Ammon's horn (tissue), 1 donor: ENCODE data around the gene NLGN1.

Experiments used
- DNase-seq: peaks from one replicate; pipeline ENCODE4 v3.0.0-alpha.2; 2016; ENCODE audit warnings: low spot score

Gene NLGN1

GRCh38 chr3:174097686-174098085, 700.1 kb downstream of the NLGN1 start:
- no peak for DNase-seq

DNA sequence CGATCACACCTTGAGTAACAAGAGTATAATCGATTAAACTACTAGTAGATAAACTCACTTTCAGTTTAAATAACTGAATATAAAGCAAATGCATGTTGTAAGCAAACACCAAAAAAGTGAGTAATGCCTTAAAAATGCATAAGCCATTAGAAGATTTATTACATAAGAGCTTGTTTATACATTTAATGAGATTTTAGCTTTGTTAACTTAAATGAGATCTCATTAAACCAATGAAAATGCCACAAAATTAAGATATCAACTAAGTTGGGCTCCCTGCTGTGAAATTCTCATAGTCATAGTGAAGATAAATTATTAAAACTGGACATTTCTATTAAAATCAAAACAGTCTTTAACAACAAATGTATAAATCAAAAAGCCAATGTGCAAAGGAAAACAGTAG, 701.2 kb downstream of the NLGN1 start:
- no peak for DNase-seq

- no peak for DNase-seq
Measured at GRCh38 chr3:174099724-174100123, 702.2 kb downstream of the NLGN1 start.

- no peak for DNase-seq
Measured at GRCh38 chr3:174100744-174101143, 703.2 kb downstream of the NLGN1 start.

- no peak for DNase-seq
Measured at GRCh38 chr3:174101244-174101643, 703.7 kb downstream of the NLGN1 start.

DNA sequence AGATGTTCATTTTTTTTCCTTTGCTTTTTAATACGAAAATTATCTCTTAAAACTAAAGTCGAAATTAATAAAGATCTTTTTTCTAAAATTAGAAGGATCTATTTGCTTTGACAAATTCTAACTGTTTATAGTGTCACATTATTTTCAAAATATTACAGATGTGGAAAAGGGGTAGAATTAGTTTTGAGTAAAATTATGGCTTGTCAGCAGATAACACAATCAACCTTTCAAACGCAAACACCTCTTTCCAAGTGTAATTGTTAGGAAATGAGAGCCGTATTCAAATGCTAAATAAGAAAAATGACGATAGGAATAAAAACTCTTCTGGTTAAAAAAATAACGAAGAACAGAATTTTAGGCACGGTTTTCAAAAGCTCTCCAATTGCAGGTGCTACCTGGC, 704.7 kb downstream of the NLGN1 start:
- no peak for DNase-seq

- DNase-seq: no peak
Measured at GRCh38 chr3:174102866-174103265, 705.3 kb downstream of the NLGN1 start.

GRCh38 chr3:174110761-174111160, 713.2 kb downstream of the NLGN1 start:
- DNase-seq: no peak

DNA sequence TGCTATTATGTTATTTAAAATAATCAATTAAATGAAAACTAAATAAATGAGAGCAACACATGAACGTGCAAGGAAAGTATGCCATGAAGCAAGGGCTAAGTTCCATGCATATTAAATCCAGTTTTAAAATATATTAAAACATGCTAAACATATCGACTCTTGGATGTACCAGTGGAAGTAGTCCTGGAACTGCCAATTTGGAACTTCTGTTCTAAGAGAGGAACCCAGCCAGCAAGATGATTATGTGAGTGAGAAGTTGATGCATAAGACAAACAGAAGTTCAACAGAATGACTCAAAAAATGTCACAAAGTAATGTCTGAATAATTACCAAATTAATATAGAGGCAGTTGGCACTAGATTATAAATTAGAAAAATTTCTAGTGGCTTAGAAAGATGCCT, 714.2 kb downstream of the NLGN1 start:
- DNase-seq: no peak

DNA sequence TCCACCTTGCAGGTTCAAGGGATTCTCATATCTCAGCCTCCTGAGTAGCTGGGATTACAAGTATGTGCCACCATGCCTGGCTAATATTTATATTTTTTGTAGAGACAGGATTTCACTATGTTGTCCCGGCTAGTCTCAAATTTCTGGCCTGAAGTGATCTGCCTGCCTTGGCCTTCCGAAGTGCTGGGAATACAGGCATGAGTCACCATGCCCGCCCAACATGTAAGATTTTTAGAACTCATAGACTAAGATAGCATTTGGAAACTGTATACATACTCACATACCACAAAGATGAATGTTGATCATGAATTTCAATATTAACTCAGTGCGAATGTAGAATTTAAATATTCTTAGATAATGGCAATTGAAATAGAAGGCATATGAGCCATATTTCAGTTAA, 718.9 kb downstream of the NLGN1 start:
- DNase-seq: no peak

- DNase-seq: no peak
Measured at GRCh38 chr3:174120997-174121396, 723.5 kb downstream of the NLGN1 start.

DNA sequence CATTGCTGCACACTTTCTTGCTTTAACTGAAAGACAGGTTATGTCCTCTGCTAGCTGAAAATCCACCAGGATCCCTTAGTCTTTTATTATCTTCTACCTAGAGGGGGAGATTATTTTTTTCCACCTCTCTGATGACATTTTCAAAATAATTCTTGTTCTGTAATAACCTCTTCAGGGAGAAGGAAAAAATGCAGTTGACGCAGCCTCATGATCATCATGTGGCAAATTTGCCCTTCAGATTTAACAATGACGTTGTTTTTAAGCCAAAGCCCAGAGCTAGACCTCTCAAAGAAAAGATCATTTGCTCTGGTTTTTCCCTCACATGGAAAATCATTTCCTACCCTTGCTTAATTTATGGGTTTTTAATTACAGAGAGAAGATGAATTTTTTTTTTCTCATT, 724.9 kb downstream of the NLGN1 start:
- DNase-seq: no peak

DNA sequence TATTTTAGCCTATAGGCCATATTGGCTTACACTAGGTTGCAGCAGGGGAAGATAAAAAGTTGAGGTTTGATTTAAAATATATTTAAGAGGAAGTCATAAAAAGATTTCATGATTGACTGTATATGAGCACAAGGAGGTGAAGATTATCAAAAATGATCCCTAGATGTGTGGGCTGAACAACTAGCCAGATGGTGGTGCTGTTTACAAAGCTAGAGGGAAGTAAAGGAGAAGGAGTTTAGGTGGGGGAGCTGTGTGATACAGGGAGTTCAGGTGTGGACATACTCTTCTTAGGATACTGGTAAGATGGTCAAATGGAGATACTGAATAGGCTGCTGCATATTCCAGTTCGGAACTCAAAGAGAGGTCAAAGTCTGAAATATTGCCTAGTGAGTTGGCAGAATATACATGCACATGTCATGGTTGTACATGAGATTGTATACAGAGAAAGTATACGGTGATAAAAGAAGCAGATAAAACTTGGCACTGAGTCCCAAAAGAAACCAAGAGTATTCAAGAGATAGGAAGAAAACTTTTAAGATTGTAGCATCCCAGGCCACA, 727.8 kb downstream of the NLGN1 start:
- DNase-seq: peak; percentile 23

GRCh38 chr3:174126990-174127758, 729.6 kb downstream of the NLGN1 start:
- DNase-seq: no peak

- DNase-seq: no peak
Measured at GRCh38 chr3:174132006-174132405, 734.5 kb downstream of the NLGN1 start.

- DNase-seq: no peak
Measured at GRCh38 chr3:174132421-174133042, 735.0 kb downstream of the NLGN1 start.

- no peak for DNase-seq
Measured at GRCh38 chr3:174146008-174146407, 748.5 kb downstream of the NLGN1 start.

- peak; percentile 23 for DNase-seq
Measured at GRCh38 chr3:174147798-174148197, 750.3 kb downstream of the NLGN1 start.

- no peak for DNase-seq
Measured at GRCh38 chr3:174153871-174154270, 756.3 kb downstream of the NLGN1 start.

GRCh38 chr3:174156200-174156599, 758.7 kb downstream of the NLGN1 start:
- DNase-seq: no peak

DNA sequence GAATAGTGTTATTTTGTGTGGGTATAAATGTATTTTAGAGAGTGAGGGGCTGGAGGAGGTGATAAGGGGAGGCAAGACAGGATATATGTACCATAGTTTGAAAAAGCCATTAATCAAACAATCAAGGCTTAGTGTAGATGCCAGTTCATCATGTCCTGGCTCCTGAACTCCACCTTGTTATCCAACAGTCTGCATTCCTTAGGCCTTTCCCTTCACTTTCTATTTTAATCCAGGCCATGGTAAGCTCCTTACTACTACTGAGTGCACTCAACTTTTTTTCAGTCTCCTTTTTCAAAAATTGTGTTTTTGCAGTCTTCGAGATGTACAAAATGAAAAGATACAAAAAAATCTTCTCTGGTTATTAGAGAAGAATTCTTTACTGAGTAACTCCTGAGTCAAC, 761.1 kb downstream of the NLGN1 start:
- no peak for DNase-seq

- DNase-seq: no peak
Measured at GRCh38 chr3:174159604-174160003, 762.1 kb downstream of the NLGN1 start.

- DNase-seq: no peak
Measured at GRCh38 chr3:174162550-174162949, 765.0 kb downstream of the NLGN1 start.

DNA sequence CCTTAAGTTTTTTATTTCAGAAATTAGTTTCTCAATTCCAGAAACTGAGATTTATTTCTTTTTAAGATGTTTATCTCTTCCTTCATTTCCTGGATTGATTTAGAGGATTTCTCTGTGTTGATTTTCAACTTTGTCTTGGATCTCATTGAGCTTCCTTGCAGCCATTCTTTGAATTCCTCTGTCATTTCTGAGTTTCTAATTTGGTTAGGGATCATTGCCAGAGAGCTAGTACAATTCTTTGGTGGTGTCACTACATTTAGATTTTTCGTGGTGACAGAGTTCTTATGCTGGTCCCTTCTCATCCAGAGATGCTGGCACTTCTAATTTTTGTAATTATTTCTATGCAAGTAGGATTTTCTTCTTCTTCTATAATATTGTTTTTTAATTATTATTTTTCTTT, 770.5 kb downstream of the NLGN1 start:
- DNase-seq: no peak
